NCI-H345 treated with DMSO at 0.1 percent for 48 hours (cell line): ENCODE measurements around the gene MMP14.
A peak's percentile ranks its signal among the peaks of the same experiment; 100 is the strongest.
"Not testable (repeated sequence)": the region's sequence is repeated elsewhere in the genome, so short reads cannot be mapped to it uniquely, and the experiment has no call there.

Experiments used
- DNase-seq: peaks from one replicate; lab custom pipeline; 2025; ENCODE audit not compliant: unreplicated experiment; lab: John Stamatoyannopoulos, UW

The MMP14 gene

GRCh38 chr14:22814373-22814772 lies 22.0 kb upstream of the MMP14 start:
- no peak for DNase-seq

- no peak for DNase-seq
These were observed 21.3 kb upstream of the MMP14 start, which contains the start of gene SLC7A7 for GRCh38 chr14:22814941-22815713. Gene SLC7A7 (minus strand): TSS chr14:22815435. CDS start chr14:22813398, 2,037 bp downstream.

GRCh38 chr14:22819151-22819988 lies 17.0 kb upstream of the MMP14 start:
- DNase-seq, result no peak

- DNase-seq, result peak; percentile 34
These were observed 15.7 kb upstream of the MMP14 start for GRCh38 chr14:22820731-22821130.

GRCh38 chr14:22821193-22822015 lies 15.0 kb upstream of the MMP14 start:
- peak; percentile 82 for DNase-seq

GRCh38 chr14:22822016-22822570 lies 14.3 kb upstream of the MMP14 start:
- no peak for DNase-seq

GRCh38 chr14:22822571-22823098 lies 13.8 kb upstream of the MMP14 start:
- no peak for DNase-seq

- no peak for DNase-seq
These were observed 11.6 kb upstream of the MMP14 start for GRCh38 chr14:22824711-22825359.

- not testable (repeated sequence) for DNase-seq
These were observed 7.2 kb upstream of the MMP14 start for GRCh38 chr14:22829076-22829660.

GRCh38 chr14:22829661-22830442 lies 6.5 kb upstream of the MMP14 start, which contains the start of gene MRPL52:
Gene MRPL52 (plus strand): TSS chr14:22829887. CDS start chr14:22829913, 26 bp downstream.
- DNase-seq, result peak; percentile 87

- no peak for DNase-seq
These were observed 5.9 kb upstream of the MMP14 start for GRCh38 chr14:22830443-22831010.

- no peak for DNase-seq
These were observed 880 bp upstream of the MMP14 start for GRCh38 chr14:22835505-22835904.

GRCh38 chr14:22837114-22837749 lies 847 bp downstream of the MMP14 start:
- DNase-seq, result no peak

GRCh38 chr14:22837750-22838538 lies 1.6 kb downstream of the MMP14 start:
- no peak for DNase-seq

- DNase-seq, result no peak
These were observed 2.3 kb downstream of the MMP14 start for GRCh38 chr14:22838631-22839041.

- no peak for DNase-seq
These were observed 2.9 kb downstream of the MMP14 start for GRCh38 chr14:22839159-22839779.

- DNase-seq, result no peak
These were observed 4.9 kb downstream of the MMP14 start for GRCh38 chr14:22841311-22841710.
